ENCODE results near the gene PLK4. TPM values are rescaled to one million over a fixed set of nuclear protein-coding genes. Genes with fewer than 3 reads are reported as not detected.
A peak's percentile ranks its signal among the peaks of the same experiment; 100 is the strongest.

Gene PLK4
- total and polyA plus RNA-seq, 2 experiments from 2014 or later: 4.4 to 6.7 TPM

DNA sequence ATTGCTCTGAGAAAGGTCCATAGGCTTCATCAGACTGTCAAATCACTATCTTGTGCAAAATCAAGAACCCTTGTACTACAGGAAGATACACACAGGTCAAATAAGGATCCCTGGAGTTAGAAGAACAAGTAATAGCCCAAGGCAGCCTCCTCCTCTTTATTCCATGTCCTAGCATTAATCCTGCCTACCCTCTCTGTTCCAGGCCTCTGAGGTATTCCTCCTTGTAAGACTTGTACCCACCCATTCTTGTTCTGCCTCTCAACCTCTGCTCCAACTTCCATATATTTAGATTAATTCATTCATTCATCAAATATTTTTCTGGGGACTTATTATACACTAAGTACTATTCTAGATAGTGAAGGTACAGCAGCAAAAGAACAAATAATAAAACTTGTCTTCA is 10.4 kb upstream of the PLK4 start:
- peaks cover under 1% of the 10 kb centered on the region; the same call in 1 of the 2 replicates for H3K36me3 ChIP-seq (ENCODE audit: low read depth)
- no peak overlapping the region for H3K4me3 ChIP-seq
- H3K4me1 ChIP-seq (ENCODE audit: insufficient read depth): peaks cover 17% of the 10 kb centered on the region
- H3K4me2 ChIP-seq (ENCODE audit: unreplicated experiment): peak overlapping the region; percentile 10
- no peaks in the 10 kb centered on the region for H3K9me3 ChIP-seq (ENCODE audit: low read depth)
- in situ Hi-C loops (cut with MboI): no loop called here
- no peaks in the 10 kb centered on the region for H3K9me2 ChIP-seq (ENCODE audit: insufficient read depth)
- no peaks in the 10 kb centered on the region for H4K20me1 ChIP-seq (ENCODE audit: insufficient read depth)
- H2AFZ ChIP-seq: 0 out of 2 replicates have a peak overlapping the region, but pooled peaks have one; percentile 13
- H3F3A ChIP-seq (ENCODE audit: insufficient read depth): 0 out of 2 replicates have a peak, but pooled peaks cover 5% of the 10 kb centered on the region
- H3K9ac ChIP-seq: no peak overlapping the region
- H3K27ac ChIP-seq: no peak overlapping the region
- 0 out of 2 replicates have a peak, but pooled peaks cover 5% of the 10 kb centered on the region for H3K79me2 ChIP-seq (ENCODE audit: insufficient read depth)
- no peak for TF ChIP-seq EZH2phosphoT487 (IDR thresholded peaks at IDR 0.05; ENCODE audit: insufficient read depth, low read depth)
- no peak for TF ChIP-seq EZH2 (IDR thresholded peaks at IDR 0.05; ENCODE audit: insufficient read depth, poor library complexity, severe bottlenecking)
- no peak for DNase-seq
- no peaks in the 10 kb centered on the region for H3K27me3 ChIP-seq (replicated peaks; ENCODE audit: insufficient read depth)

DNA sequence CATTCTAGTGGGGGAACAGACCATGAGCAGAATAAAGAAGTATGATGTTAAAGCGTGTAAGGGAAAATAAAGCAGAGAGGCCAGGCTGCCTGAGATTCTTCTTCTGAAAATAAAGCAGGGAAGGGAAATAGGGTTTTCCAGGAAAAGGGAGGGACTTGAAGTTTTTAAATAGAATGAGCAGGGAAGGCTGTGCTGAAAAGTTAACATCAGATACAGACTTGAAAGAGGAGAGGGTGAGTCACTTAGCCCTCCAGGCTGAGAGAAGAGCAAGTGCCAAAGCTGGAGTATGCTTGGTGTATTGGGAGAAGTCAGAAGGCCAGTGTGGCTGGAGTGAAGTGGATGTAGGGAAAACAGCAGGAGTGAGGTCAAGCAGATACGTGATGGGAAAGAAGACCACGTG is 10.0 kb upstream of the PLK4 start:
- Histone ChIP-seq H3K36me3 (ENCODE audit: low read depth) (peaks cover 3% of the 10 kb centered on the region; the same call in 1 of the 2 replicates), H3K9me3 (ENCODE audit: low read depth) (no peaks in the 10 kb centered on the region), H3K9ac (no peak overlapping the region), H3K27me3 (replicated peaks; ENCODE audit: insufficient read depth) (no peaks in the 10 kb centered on the region), H3K27ac (no peak overlapping the region), H3K79me2 (ENCODE audit: insufficient read depth) (0 out of 2 replicates have a peak, but pooled peaks cover 5% of the 10 kb centered on the region), H3F3A (ENCODE audit: insufficient read depth) (0 out of 2 replicates have a peak, but pooled peaks cover 5% of the 10 kb centered on the region), H3K9me2 (ENCODE audit: insufficient read depth) (no peaks in the 10 kb centered on the region), H3K4me1 (ENCODE audit: insufficient read depth) (peaks cover 17% of the 10 kb centered on the region), H4K20me1 (ENCODE audit: insufficient read depth) (no peaks in the 10 kb centered on the region), H3K4me3 (no peak overlapping the region), H3K4me2 (ENCODE audit: unreplicated experiment) (peak overlapping the region; percentile 19), H2AFZ (0 out of 2 replicates have a peak overlapping the region, but pooled peaks have one; percentile 13)
- DNase-seq: peak; percentile 72
- 35 to 37% methylated on average over 3 of the region's 3 CpGs for WGBS, 2 experiments (ENCODE audit: low coverage in 1 of 2, low lambda C conversion rate in 2 of 2, missing lambda C conversion rate in 2 of 2)
- in situ Hi-C loops (cut with MboI): no loop called here
- TF ChIP-seq EZH2 (IDR thresholded peaks at IDR 0.05; ENCODE audit: insufficient read depth, poor library complexity, severe bottlenecking) (no peak), EZH2phosphoT487 (IDR thresholded peaks at IDR 0.05; ENCODE audit: insufficient read depth, low read depth) (no peak)

DNA sequence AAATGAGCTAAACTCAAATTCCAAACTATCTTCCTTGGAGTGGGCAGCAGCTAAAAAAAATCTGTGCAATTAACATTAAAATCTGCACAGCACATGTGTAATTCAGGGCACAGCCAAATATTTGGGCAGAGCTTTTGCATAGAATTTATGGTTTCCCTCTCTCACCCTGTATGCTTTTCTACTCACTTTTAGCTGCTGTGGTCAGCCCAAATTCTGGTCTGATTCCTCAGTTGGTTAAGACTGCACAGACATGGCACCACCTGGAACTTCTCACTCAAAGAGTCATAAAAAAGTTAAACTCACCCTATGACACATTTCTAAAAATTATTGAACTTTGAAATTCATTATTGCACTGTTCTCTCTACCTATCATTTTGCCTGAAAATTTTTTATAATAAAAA is 4.9 kb upstream of the PLK4 start:
- TF ChIP-seq EZH2phosphoT487 (IDR thresholded peaks at IDR 0.05; ENCODE audit: insufficient read depth, low read depth): no peak
- no peak for TF ChIP-seq EZH2 (IDR thresholded peaks at IDR 0.05; ENCODE audit: insufficient read depth, poor library complexity, severe bottlenecking)
- in situ Hi-C loops (cut with MboI): no loop called here
- H4K20me1 ChIP-seq (ENCODE audit: insufficient read depth): no peaks in the 10 kb centered on the region

GRCh38 chr4:127881563-127881864 is 821 bp downstream of the PLK4 start:
- H3K79me2 ChIP-seq (ENCODE audit: insufficient read depth): peaks cover 28% of the 10 kb centered on the region

More for the DNA sequence above, 4.9 kb upstream of the PLK4 start:
- no peaks in the 10 kb centered on the region for H3F3A ChIP-seq (ENCODE audit: insufficient read depth)
- no peaks in the 10 kb centered on the region for H3K9me3 ChIP-seq (ENCODE audit: low read depth)
- H3K4me1 ChIP-seq (ENCODE audit: insufficient read depth): peaks cover 5% of the 10 kb centered on the region; the same call in 1 of the 2 replicates
- H3K79me2 ChIP-seq (ENCODE audit: insufficient read depth): peaks cover 14% of the 10 kb centered on the region; the same call in 1 of the 2 replicates
- H3K4me3 ChIP-seq: no peak overlapping the region
- H2AFZ ChIP-seq: no peak overlapping the region
- DNase-seq: no peak
- no peaks in the 10 kb centered on the region for H3K27me3 ChIP-seq (replicated peaks; ENCODE audit: insufficient read depth)
- no peak overlapping the region for H3K27ac ChIP-seq
- H3K9me2 ChIP-seq (ENCODE audit: insufficient read depth): no peaks in the 10 kb centered on the region
- peaks cover 3% of the 10 kb centered on the region; the same call in 1 of the 2 replicates for H3K36me3 ChIP-seq (ENCODE audit: low read depth)
- no peak overlapping the region for H3K9ac ChIP-seq
- no peak overlapping the region for H3K4me2 ChIP-seq (ENCODE audit: unreplicated experiment)

GRCh38 chr4:127888559-127888958 is 7.9 kb downstream of the PLK4 start:
- no peaks in the 10 kb centered on the region for H3K9me3 ChIP-seq (ENCODE audit: low read depth)
- H3K36me3 ChIP-seq (ENCODE audit: low read depth): no peaks in the 10 kb centered on the region; the same call in 1 of the 2 replicates
- H3K4me3 ChIP-seq: no peak overlapping the region
- H3K79me2 ChIP-seq (ENCODE audit: insufficient read depth): no peaks in the 10 kb centered on the region
- no peak overlapping the region for H3K9ac ChIP-seq
- TF ChIP-seq EZH2phosphoT487 (IDR thresholded peaks at IDR 0.05; ENCODE audit: insufficient read depth, low read depth) (no peak), EZH2 (IDR thresholded peaks at IDR 0.05; ENCODE audit: insufficient read depth, poor library complexity, severe bottlenecking) (no peak)
- no peaks in the 10 kb centered on the region for H4K20me1 ChIP-seq (ENCODE audit: insufficient read depth)
- no peak overlapping the region for H3K27ac ChIP-seq
- no peak for DNase-seq
- 98 to 100% methylated on average over 1 of the region's 1 CpG for WGBS, 2 experiments (ENCODE audit: low coverage in 1 of 2, low lambda C conversion rate in 2 of 2, missing lambda C conversion rate in 2 of 2)
- H3K27me3 ChIP-seq (replicated peaks; ENCODE audit: insufficient read depth): no peaks in the 10 kb centered on the region
- H3K9me2 ChIP-seq (ENCODE audit: insufficient read depth): no peaks in the 10 kb centered on the region
- H3K4me1 ChIP-seq (ENCODE audit: insufficient read depth): peaks cover 7% of the 10 kb centered on the region; the same call in 1 of the 2 replicates
- H3K4me2 ChIP-seq (ENCODE audit: unreplicated experiment): no peak overlapping the region
- in situ Hi-C loops (cut with MboI): no loop called here
- peak overlapping the region; percentile 61; the same call in 1 of the 2 replicates for H2AFZ ChIP-seq
- no peaks in the 10 kb centered on the region; the same call in 1 of the 2 replicates for H3F3A ChIP-seq (ENCODE audit: insufficient read depth)

More at GRCh38 chr4:127881563-127881864, 821 bp downstream of the PLK4 start:
- Histone ChIP-seq H3K27ac (no peak overlapping the region), H4K20me1 (ENCODE audit: insufficient read depth) (no peaks in the 10 kb centered on the region), H3K36me3 (ENCODE audit: low read depth) (no peaks in the 10 kb centered on the region), H3K9me3 (ENCODE audit: low read depth) (no peaks in the 10 kb centered on the region), H3K4me2 (ENCODE audit: unreplicated experiment) (peak overlapping the region; percentile 91), H3K9ac (peak overlapping the region; percentile 82), H3K4me3 (peak overlapping the region; percentile 79), H3K4me1 (ENCODE audit: insufficient read depth) (0 out of 2 replicates have a peak, but pooled peaks cover 3% of the 10 kb centered on the region), H3K27me3 (replicated peaks; ENCODE audit: insufficient read depth) (no peaks in the 10 kb centered on the region), H3F3A (ENCODE audit: insufficient read depth) (no peaks in the 10 kb centered on the region), H2AFZ (peak overlapping the region; percentile 94), H3K9me2 (ENCODE audit: insufficient read depth) (no peaks in the 10 kb centered on the region)
- WGBS, 2 experiments (ENCODE audit: low coverage in 1 of 2, low lambda C conversion rate in 2 of 2, missing lambda C conversion rate in 2 of 2): 0 to 3% methylated on average over 7 of the region's 7 CpGs
- in situ Hi-C loops (cut with MboI): no loop called here
- TF ChIP-seq EZH2 (IDR thresholded peaks at IDR 0.05; ENCODE audit: insufficient read depth, poor library complexity, severe bottlenecking) (no peak), EZH2phosphoT487 (IDR thresholded peaks at IDR 0.05; ENCODE audit: insufficient read depth, low read depth) (no peak)
- no peak for DNase-seq
